ENCODE data around the gene NPFF. TPM values are rescaled to one million over a fixed set of nuclear protein-coding genes. Genes with fewer than 3 reads are reported as not detected.

Gene NPFF
- total RNA-seq, 1 donor from 2014 or later, result not detected

DNA sequence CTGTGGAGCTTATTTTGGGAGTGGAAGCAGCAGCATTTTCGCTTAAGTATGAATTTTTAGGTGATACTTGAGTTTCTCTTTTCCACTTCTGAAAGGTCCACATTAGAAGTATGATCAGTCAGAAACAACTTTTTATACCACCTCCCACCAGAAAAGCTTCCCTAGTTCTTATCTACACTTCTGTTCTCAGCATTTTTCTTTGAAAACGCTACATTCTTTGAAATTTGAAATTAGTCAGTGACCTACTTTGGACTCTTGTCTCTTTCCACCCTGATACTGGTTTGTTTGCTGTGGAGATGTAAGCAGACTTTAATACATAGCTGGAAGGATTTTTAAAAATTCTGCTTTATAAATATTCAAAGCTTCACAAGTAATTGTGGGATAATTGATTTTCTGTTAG lies 33.2 kb downstream of the NPFF start:
- Mint-ChIP-seq H3K4me3 (peak overlapping the region; percentile 66), H3K27me3 (ENCODE audit: low read depth) (peaks cover 3% of the 10 kb centered on the region), H3K36me3 (ENCODE audit: low read depth) (peaks cover 42% of the 10 kb centered on the region), H3K4me1 (peaks cover 53% of the 10 kb centered on the region), H3K27ac (ENCODE audit: unreplicated experiment) (no peak overlapping the region), H3K9me3 (no peaks in the 10 kb centered on the region)
- TF ChIP-seq, protein P1, sequence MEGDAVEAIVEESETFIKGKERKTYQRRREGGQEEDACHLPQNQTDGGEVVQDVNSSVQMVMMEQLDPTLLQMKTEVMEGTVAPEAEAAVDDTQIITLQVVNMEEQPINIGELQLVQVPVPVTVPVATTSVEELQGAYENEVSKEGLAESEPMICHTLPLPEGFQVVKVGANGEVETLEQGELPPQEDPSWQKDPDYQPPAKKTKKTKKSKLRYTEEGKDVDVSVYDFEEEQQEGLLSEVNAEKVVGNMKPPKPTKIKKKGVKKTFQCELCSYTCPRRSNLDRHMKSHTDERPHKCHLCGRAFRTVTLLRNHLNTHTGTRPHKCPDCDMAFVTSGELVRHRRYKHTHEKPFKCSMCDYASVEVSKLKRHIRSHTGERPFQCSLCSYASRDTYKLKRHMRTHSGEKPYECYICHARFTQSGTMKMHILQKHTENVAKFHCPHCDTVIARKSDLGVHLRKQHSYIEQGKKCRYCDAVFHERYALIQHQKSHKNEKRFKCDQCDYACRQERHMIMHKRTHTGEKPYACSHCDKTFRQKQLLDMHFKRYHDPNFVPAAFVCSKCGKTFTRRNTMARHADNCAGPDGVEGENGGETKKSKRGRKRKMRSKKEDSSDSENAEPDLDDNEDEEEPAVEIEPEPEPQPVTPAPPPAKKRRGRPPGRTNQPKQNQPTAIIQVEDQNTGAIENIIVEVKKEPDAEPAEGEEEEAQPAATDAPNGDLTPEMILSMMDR (conservative IDR thresholded peaks at IDR 0.05), result no peak
- DNase-seq (ENCODE audit: low read depth, low spot score), result no peak

DNA sequence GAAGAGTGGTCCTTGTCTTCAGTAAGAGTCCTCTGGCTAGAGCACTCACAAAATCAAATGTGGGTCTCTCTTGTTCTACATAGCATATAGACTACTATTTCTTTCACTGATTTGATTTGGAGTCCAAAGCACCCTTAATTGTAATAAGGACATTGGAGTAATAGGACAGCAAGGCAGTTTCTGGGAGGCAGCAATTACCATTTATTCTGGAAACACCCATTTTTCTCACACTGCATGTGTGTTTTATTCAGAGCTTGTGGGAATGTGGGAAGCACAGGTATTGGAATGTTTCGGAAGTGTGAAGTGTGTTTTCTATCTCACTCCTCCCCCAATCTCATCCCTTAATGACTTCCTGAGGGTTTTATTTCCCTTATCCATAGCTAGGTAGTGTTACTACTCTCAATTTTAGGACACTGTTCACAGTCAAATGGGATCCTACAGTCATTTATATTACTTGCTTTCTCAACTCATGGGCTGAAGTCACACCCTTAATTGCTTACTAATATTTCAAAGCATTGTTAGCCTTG lies 35.2 kb downstream of the NPFF start:
- H3K36me3 Mint-ChIP-seq (ENCODE audit: low read depth), result peaks cover 54% of the 10 kb centered on the region
- H3K4me3 Mint-ChIP-seq, result no peak overlapping the region
- peaks cover 48% of the 10 kb centered on the region for H3K4me1 Mint-ChIP-seq
- peaks cover 3% of the 10 kb centered on the region for H3K27me3 Mint-ChIP-seq (ENCODE audit: low read depth)
- H3K9me3 Mint-ChIP-seq, result no peaks in the 10 kb centered on the region
- DNase-seq (ENCODE audit: low read depth, low spot score), result no peak
- TF ChIP-seq, protein P1 (conservative IDR thresholded peaks at IDR 0.05), result no peak
- H3K27ac Mint-ChIP-seq (ENCODE audit: unreplicated experiment), result no peak overlapping the region

DNA sequence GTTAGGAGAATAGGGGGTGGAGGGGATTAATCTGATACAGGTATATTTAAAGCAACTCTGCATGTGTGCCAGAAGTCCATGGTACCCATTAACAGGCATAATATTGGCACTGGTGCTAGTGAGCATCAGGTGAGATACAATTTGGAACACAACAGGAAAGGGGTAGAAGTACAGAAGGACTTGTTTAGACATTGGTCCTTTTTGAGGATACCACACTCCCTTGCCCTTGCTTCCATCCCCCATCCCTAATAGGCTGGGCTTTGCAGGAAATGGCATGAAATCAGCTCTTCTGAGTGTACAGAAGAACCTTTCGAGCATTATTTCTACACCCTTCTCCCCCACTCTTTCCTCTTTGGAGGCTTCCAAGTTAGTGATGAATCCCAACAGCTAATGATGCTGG lies 39.0 kb downstream of the NPFF start:
- TF ChIP-seq, protein P1 (conservative IDR thresholded peaks at IDR 0.05), result no peak
- no peak for DNase-seq (ENCODE audit: low read depth, low spot score)
- H3K4me1 Mint-ChIP-seq, result peaks cover 23% of the 10 kb centered on the region
- H3K27ac Mint-ChIP-seq (ENCODE audit: unreplicated experiment), result no peak overlapping the region
- no peaks in the 10 kb centered on the region for H3K9me3 Mint-ChIP-seq
- H3K36me3 Mint-ChIP-seq (ENCODE audit: low read depth), result peaks cover 43% of the 10 kb centered on the region
- H3K4me3 Mint-ChIP-seq, result no peak overlapping the region
- H3K27me3 Mint-ChIP-seq (ENCODE audit: low read depth), result no peaks in the 10 kb centered on the region

DNA sequence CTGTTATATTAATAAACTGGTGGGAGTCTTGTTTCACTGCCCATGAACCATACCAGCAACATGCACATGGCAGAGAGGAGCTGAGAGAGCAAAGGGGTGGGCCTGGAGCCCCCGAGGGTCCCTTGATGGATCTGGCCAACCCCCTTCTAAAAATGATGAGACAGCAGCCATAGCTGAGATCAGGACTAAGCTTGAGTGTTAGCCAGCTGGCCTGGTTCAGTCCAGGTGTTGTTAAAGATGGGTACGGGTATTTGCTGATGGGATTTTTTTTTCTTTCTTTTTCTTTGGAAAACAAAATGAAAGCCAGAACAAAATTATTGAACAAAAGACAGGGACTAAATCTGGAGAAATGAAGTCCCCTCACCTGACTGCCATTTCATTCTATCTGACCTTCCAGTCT lies 39.4 kb downstream of the NPFF start:
- Mint-ChIP-seq H3K27me3 (ENCODE audit: low read depth) (no peaks in the 10 kb centered on the region), H3K9me3 (no peaks in the 10 kb centered on the region), H3K36me3 (ENCODE audit: low read depth) (peaks cover 46% of the 10 kb centered on the region), H3K4me3 (peak overlapping the region; percentile 31), H3K4me1 (peaks cover 22% of the 10 kb centered on the region), H3K27ac (ENCODE audit: unreplicated experiment) (no peak overlapping the region)
- DNase-seq (ENCODE audit: low read depth, low spot score), result no peak
- TF ChIP-seq, protein P1 (conservative IDR thresholded peaks at IDR 0.05), result no peak

DNA sequence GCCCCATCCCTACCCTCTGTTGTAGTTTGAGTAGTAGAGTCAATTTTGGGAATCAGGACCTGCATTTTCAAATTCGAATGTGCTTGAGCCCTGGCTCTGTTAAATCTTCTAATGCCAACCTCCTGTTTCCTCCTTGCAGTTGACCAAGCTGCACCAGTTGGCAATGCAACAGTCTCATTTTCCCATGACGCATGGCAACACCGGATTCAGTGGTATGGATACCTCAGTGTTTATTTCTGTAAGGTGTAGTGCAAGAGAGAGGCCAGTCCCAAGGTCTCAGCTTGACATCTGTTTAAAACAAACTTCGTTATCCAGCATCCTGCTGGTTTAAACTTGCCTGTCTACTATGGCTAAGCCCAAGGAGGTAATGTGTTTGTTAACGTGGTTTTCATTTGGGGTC lies 40.2 kb downstream of the NPFF start:
- H3K36me3 Mint-ChIP-seq (ENCODE audit: low read depth), result peaks cover 44% of the 10 kb centered on the region
- no peaks in the 10 kb centered on the region for H3K9me3 Mint-ChIP-seq
- peaks cover 20% of the 10 kb centered on the region for H3K4me1 Mint-ChIP-seq
- H3K4me3 Mint-ChIP-seq, result no peak overlapping the region
- TF ChIP-seq, protein P1 (conservative IDR thresholded peaks at IDR 0.05), result no peak
- H3K27ac Mint-ChIP-seq (ENCODE audit: unreplicated experiment), result no peak overlapping the region
- no peaks in the 10 kb centered on the region for H3K27me3 Mint-ChIP-seq (ENCODE audit: low read depth)
- DNase-seq (ENCODE audit: low read depth, low spot score), result no peak

Measured in neural crest cell (in vitro differentiated cells).